ENCODE data around the gene ZNF611.

The ZNF611 gene

DNA sequence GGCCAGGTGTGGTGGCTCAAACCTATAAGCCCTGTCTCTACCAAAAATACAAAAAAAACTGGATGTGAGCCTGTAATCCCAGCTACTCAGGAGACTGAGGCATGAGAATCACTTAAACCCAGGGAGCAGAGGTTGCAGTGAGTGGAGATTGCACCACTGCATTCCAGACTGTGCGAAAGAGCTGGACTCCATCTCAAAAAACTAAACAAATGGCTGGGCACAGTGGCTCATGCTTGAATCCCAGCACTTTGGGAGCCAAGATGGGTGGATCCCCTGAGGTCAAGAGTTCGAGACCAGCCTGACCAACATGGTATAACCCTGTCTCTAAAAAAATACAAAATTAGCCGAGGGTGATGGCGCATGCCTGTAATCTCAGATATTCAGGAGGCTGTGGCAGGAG, 61.8 kb downstream of the ZNF611 start:
- DNase-seq = no peak

DNA sequence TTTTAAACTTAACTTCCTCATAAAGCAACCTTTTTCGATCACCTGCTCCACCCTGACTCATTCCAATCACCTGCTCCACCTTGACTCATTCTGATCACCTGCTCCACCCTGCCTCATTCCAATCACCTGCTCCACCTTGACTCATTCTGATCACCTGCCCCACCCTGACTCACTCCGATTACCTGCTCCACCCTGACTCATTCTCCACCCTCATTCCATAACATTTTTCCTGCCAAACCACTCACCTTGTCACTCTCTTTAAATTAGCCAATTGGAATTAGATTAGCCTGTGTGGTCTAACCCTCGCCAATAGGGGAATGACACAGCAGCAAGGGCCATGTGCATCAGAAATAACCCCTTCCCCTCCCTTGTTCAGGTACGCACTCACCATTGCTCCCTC, 64.8 kb downstream of the ZNF611 start:
- no peak for DNase-seq

DNA sequence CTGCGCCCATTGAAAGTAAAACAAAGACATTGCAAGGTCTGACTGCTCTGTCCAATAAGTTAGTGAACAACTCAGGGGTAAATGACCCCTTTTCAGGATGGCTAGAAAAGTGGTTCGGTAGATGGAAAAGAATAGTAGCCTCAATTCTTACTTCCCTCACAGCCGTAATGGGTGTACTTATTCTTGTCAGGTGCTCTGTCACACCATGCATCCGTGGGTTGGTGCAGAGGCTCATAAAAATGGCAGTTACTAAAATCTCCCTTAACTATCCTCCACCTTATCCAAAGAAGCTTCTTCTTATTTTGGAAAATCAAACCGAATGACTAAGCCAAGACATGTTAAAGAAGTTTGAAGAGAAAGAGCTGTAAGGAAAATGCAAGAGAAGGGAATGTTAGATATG, 65.3 kb downstream of the ZNF611 start:
- no peak for DNase-seq

DNA sequence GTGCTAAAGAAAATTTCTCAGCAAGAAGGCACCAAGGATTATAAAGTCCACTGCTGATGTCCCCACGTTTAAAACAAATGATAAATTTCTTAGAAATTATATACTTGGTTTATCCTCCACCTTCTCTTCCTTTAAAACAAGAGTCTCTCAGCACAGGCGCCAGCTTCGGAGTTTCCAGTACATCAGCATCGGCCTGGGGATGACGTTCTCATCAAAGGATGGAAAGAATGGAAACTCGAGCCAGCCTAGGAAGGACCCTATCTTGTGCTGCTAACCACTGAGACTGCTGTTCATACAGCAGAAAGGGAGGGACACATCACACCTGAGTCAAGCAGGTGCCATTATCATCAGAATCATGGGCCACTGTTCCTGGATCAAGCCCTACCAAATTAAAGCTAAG, 66.9 kb downstream of the ZNF611 start:
- no peak for DNase-seq

DNA sequence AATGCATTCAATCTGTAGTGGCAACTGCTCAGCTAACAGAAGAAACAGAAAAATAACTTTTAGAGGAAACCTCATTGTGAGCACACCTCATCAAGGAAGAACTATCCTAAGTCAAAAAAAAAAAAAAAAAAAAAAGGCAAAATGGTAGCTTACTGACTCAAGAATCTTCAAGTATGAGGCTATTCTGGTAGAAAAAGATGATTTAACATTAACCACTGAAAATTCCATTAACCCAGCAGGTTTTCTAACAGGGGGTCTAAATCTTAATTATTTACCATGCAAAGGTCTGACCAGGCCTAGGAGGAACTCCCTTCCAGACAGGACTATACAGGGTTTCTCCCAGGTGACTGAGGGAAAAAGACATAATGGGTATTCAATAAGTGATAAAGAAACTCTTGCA, 68.3 kb downstream of the ZNF611 start:
- no peak for DNase-seq

DNA sequence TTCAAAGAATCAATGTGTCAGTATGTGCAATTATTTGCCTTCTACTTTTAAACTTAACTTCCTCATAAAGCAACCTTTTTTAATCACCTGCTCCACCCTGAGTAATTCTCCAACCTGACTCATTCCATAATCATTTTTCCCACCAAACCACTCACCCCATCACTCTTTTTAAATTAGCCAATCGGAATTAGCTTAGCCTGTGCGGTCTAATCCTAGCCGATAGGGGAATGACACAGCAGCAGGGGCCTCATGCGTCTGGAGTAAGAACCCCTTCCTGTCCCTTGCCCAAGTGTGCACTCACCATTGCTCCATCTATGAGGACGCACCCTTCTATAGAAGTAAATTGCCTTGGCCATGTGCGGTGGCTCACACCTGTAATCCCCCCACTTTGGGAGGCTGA, 69.3 kb downstream of the ZNF611 start:
- no peak for DNase-seq

DNA sequence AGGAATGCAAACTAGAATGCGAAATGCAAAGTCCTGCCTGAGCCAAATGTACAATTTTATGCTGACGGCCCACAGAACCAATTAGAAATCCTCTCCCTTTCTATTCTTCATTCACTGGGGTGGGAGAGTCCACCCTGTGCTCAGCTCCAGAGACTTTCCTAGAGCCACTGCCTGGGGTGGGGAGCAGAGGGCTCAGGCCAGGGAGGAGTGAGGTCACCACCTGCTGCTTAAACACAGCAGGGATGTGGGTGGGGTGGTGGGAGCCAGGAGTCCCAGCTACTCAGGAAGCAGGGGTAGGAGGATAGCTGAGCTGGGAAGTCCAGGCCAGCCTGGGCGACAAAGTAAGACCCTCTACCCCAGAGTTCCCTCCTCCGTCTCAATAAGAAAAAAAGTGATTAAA, 69.8 kb downstream of the ZNF611 start:
- DNase-seq = no peak

DNA sequence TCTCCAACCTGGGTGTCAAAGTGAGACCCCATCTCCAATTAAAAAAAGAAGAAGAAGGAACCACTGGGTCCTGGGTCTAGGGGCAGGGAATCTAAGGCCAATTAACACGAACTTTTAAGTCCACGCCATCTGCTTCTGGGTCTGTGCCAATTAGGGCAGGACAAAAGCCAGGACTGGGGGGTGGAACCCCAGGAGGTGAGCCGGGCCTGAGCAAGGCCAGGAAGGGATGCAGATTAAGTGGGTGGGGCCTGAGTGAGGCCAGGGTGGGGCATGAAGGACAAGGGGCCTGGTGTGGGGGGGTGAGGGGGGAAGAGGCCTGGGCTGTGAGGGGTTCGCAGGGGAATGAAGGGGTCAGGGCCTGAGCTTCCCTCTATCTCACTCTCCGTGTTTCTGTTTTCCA, 70.4 kb downstream of the ZNF611 start:
- no peak for DNase-seq

DNA sequence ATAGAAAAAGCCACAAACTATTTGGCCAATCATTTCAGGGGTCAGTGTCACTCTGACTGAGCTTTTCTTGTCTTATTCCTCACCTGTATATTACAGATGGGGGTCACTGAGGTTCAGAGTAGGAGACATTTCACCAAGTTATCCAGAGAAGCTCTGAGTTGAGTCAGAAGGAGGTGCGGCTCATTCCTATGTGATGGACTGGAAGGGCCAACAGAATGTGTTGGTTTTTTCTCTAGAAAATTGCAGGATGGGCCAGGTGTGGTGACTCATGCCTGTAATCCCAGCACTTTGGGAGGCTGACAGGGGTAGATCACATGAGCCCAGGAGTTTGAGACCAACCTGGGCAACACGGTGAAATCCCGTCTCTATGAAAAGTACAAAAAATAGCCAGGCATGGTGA, 72.2 kb downstream of the ZNF611 start:
- no peak for DNase-seq

DNA sequence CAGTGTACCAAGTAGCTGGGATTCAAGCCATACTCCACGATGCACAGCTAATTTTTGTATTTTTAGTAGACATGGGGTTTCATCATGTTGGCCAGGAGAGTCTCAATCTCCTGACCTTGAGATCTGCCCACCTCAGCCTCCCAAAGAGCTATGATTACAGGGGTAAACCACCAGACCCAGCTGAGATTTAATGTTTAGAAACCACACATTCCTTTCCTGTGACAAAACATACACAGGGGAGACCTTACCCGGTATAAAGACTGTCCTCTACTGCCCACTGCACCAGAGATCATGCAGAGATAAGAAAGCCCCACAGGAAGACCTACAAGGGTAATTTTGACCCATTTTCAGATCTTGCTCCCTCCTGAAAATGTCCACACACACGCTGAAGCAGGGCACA, 73.9 kb downstream of the ZNF611 start:
- no peak for DNase-seq

DNA sequence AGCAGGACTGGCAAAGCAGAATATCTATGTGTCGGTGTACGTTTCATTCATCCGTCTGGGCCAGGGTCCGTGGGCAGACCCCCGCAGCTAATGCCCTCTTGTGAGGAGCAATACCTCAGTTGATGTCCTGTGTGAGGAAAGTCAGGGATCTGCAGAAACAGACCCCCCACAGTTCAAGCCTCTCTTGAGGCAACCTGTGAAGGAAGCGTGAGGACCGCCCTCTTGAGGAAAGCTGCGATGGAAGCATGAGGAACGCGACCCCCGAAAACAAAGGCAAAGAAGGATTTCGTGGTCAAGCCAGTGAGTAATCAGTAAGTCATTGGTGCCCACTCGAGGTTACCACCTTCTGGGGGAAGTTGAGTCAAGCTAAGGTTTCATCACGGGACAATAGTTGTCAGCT, 75.8 kb downstream of the ZNF611 start:
- DNase-seq = no peak

DNA sequence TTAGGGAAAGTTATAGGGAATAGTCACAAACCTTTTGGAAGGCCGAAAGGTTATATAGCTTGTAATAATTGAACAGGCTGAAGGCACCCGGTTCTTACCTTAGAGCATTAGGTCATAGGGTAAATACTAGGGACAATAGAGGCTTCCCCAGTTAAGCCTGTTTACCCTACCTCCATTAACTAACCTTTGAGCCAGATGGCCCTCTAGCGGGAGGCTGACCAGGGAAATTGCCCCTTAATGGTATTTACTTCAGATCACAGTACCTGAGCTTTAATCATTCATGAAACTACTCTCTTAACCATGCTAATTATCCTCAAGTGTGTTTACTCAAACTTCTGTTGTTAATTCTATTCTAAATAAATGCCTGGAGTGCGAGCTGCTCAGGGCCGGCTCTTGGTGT, 76.2 kb downstream of the ZNF611 start:
- no peak for DNase-seq

DNA sequence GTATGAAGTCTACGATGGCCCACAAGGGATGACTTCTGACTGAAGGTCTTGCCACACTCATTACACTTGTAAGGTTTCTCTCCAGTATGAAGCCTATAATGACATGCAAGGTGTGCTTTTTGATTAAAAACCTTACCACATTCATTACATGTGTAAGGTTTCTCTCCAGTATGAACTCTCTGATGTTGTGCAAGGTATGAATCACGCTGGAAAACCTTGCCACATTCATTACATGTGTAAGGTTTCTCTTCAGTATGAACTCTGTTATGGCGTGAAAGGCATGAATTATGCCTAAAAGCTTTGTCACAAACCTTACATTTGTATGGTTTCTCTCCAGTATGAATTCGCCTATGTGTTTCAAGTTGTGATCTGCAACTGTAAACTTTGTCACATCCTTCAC, 81.7 kb downstream of the ZNF611 start:
- no peak for DNase-seq

Measured in AML-193 (cell line).